VCaP (cell line): ENCODE measurements around the gene AGBL3.

Source experiments
- H3K27ac ChIP-seq: fragments of 450-650 bp; 2 replicates; pipeline ENCODE4 v1.5.1; 2017
- CTCF ChIP-seq: fragments of 450-650 bp; conservative IDR thresholded peaks from 2 replicates; pipeline ENCODE4 v1.5.1; 2017; ENCODE audit warnings: mild to moderate bottlenecking, moderate library complexity

AGBL3 gene

GRCh38 chr7:134948736-134949135 is 37.6 kb upstream of the AGBL3 start:
- no peak for TF ChIP-seq CTCF
- H3K27ac ChIP-seq = no peak overlapping the region

GRCh38 chr7:134949171-134949570 is 37.1 kb upstream of the AGBL3 start:
- TF ChIP-seq CTCF = no peak

GRCh38 chr7:134954197-134955082 is 31.9 kb upstream of the AGBL3 start:
- TF ChIP-seq CTCF = peak; percentile 79
- no peak overlapping the region for H3K27ac ChIP-seq

More at GRCh38 chr7:134949171-134949570, 37.1 kb upstream of the AGBL3 start:
- no peak overlapping the region for H3K27ac ChIP-seq

- no peak overlapping the region for H3K27ac ChIP-seq
- no peak for TF ChIP-seq CTCF
Observed at GRCh38 chr7:134957005-134957404, 29.3 kb upstream of the AGBL3 start.

- peak overlapping the region; percentile 87 for H3K27ac ChIP-seq
- no peak for TF ChIP-seq CTCF
Observed at GRCh38 chr7:134959810-134960209, 26.5 kb upstream of the AGBL3 start.

GRCh38 chr7:134962270-134962780 is 24.0 kb upstream of the AGBL3 start:
- no peak overlapping the region for H3K27ac ChIP-seq
- no peak for TF ChIP-seq CTCF

GRCh38 chr7:134963036-134963435 is 23.3 kb upstream of the AGBL3 start:
- TF ChIP-seq CTCF = no peak
- H3K27ac ChIP-seq = no peak overlapping the region
